Measurements from ENCODE around the gene WDR19.
A peak's percentile ranks its signal among the peaks of the same experiment; 100 is the strongest.
"Not testable (repeated sequence)": the region's sequence is repeated elsewhere in the genome, so short reads cannot be mapped to it uniquely, and the experiment has no call there.

Gene WDR19

GRCh38 chr4:39166669-39167068 is 15.7 kb upstream of the WDR19 start:
- Histone ChIP-seq H3K4me3 (no peak overlapping the region), H3K9ac (ENCODE audit: insufficient read length) (no peak overlapping the region), H3K36me3 (ENCODE audit: insufficient read depth, low read length) (no peaks in the 10 kb centered on the region), H3K27ac (no peak overlapping the region), H3K9me3 (ENCODE audit: low read depth, low read length) (no peaks in the 10 kb centered on the region)
- DNase-seq (ENCODE audit: low read depth, low spot score), result no peak
- TF ChIP-seq FOXP2 (optimal IDR thresholded peaks at IDR 0.05; ENCODE audit: control extremely low read depth, extremely low read length, insufficient read depth), result no peak
- no peak for TF ChIP-seq POLR2AphosphoS5 (IDR thresholded peaks at IDR 0.05; ENCODE audit: borderline replicate concordance, low read depth, low read length)
- no peak for TF ChIP-seq EZH2 (IDR thresholded peaks at IDR 0.05)

GRCh38 chr4:39169426-39169825 is 12.9 kb upstream of the WDR19 start:
- no peaks in the 10 kb centered on the region for H3K9me3 ChIP-seq (ENCODE audit: low read depth, low read length)
- no peak for DNase-seq (ENCODE audit: low read depth, low spot score)
- no peak overlapping the region for H3K27ac ChIP-seq
- no peak for TF ChIP-seq EZH2 (IDR thresholded peaks at IDR 0.05)
- no peak for TF ChIP-seq FOXP2 (optimal IDR thresholded peaks at IDR 0.05; ENCODE audit: control extremely low read depth, extremely low read length, insufficient read depth)
- TF ChIP-seq POLR2AphosphoS5 (IDR thresholded peaks at IDR 0.05; ENCODE audit: borderline replicate concordance, low read depth, low read length), result no peak
- no peaks in the 10 kb centered on the region for H3K36me3 ChIP-seq (ENCODE audit: insufficient read depth, low read length)
- H3K9ac ChIP-seq (ENCODE audit: insufficient read length), result no peak overlapping the region
- no peak overlapping the region for H3K4me3 ChIP-seq

- no peak for DNase-seq (ENCODE audit: low read depth, low spot score)
- Histone ChIP-seq H3K9ac (ENCODE audit: insufficient read length) (no peak overlapping the region), H3K9me3 (ENCODE audit: low read depth, low read length) (no peaks in the 10 kb centered on the region), H3K27ac (no peak overlapping the region), H3K4me3 (no peak overlapping the region), H3K36me3 (ENCODE audit: insufficient read depth, low read length) (no peaks in the 10 kb centered on the region)
- TF ChIP-seq FOXP2 (optimal IDR thresholded peaks at IDR 0.05; ENCODE audit: control extremely low read depth, extremely low read length, insufficient read depth) (no peak), POLR2AphosphoS5 (IDR thresholded peaks at IDR 0.05; ENCODE audit: borderline replicate concordance, low read depth, low read length) (no peak), EZH2 (IDR thresholded peaks at IDR 0.05) (no peak)
Observed at GRCh38 chr4:39170301-39170700, 12.0 kb upstream of the WDR19 start.

- Histone ChIP-seq H3K27ac (no peak overlapping the region), H3K9ac (ENCODE audit: insufficient read length) (no peak overlapping the region), H3K4me3 (no peak overlapping the region), H3K9me3 (ENCODE audit: low read depth, low read length) (no peaks in the 10 kb centered on the region), H3K36me3 (ENCODE audit: insufficient read depth, low read length) (no peaks in the 10 kb centered on the region)
- DNase-seq (ENCODE audit: low read depth, low spot score), result no peak
- TF ChIP-seq POLR2AphosphoS5 (IDR thresholded peaks at IDR 0.05; ENCODE audit: borderline replicate concordance, low read depth, low read length), result no peak
- TF ChIP-seq FOXP2 (optimal IDR thresholded peaks at IDR 0.05; ENCODE audit: control extremely low read depth, extremely low read length, insufficient read depth), result no peak
- TF ChIP-seq EZH2 (IDR thresholded peaks at IDR 0.05), result no peak
Observed at GRCh38 chr4:39178706-39179105, 3.6 kb upstream of the WDR19 start.

- Histone ChIP-seq H3K4me3 (no peak overlapping the region), H3K36me3 (ENCODE audit: insufficient read depth, low read length) (no peaks in the 10 kb centered on the region), H3K9me3 (ENCODE audit: low read depth, low read length) (no peaks in the 10 kb centered on the region), H3K9ac (ENCODE audit: insufficient read length) (no peak overlapping the region), H3K27ac (no peak overlapping the region)
- no peak for DNase-seq (ENCODE audit: low read depth, low spot score)
- TF ChIP-seq POLR2AphosphoS5 (IDR thresholded peaks at IDR 0.05; ENCODE audit: borderline replicate concordance, low read depth, low read length), result no peak
- no peak for TF ChIP-seq FOXP2 (optimal IDR thresholded peaks at IDR 0.05; ENCODE audit: control extremely low read depth, extremely low read length, insufficient read depth)
- no peak for TF ChIP-seq EZH2 (IDR thresholded peaks at IDR 0.05)
Observed at GRCh38 chr4:39179681-39180080, 2.6 kb upstream of the WDR19 start.

GRCh38 chr4:39180629-39181028 is 1.7 kb upstream of the WDR19 start:
- not testable (repeated sequence) for H3K4me3 ChIP-seq; H3K9me3 ChIP-seq (ENCODE audit: low read depth, low read length); H3K36me3 ChIP-seq (ENCODE audit: insufficient read depth, low read length); H3K27ac ChIP-seq; H3K9ac ChIP-seq (ENCODE audit: insufficient read length); DNase-seq (ENCODE audit: low read depth, low spot score)

- Histone ChIP-seq H3K36me3 (ENCODE audit: insufficient read depth, low read length) (peaks cover 7% of the 10 kb centered on the region; the same call in 1 of the 2 replicates), H3K9ac (ENCODE audit: insufficient read length) (peak overlapping the region; percentile 77), H3K9me3 (ENCODE audit: low read depth, low read length) (no peaks in the 10 kb centered on the region), H3K27ac (peak overlapping the region; percentile 77; the same call in 1 of the 2 replicates), H3K4me3 (peak overlapping the region; percentile 99)
- TF ChIP-seq EZH2 (IDR thresholded peaks at IDR 0.05), result no peak
- TF ChIP-seq FOXP2 (optimal IDR thresholded peaks at IDR 0.05; ENCODE audit: control extremely low read depth, extremely low read length, insufficient read depth), result no peak
- no peak for TF ChIP-seq POLR2AphosphoS5 (IDR thresholded peaks at IDR 0.05; ENCODE audit: borderline replicate concordance, low read depth, low read length)
- DNase-seq (ENCODE audit: low read depth, low spot score), result no peak
Observed at GRCh38 chr4:39181520-39181904, 817 bp upstream of the WDR19 start.

- Histone ChIP-seq H3K9ac (ENCODE audit: insufficient read length) (no peak overlapping the region), H3K9me3 (ENCODE audit: low read depth, low read length) (no peaks in the 10 kb centered on the region), H3K36me3 (ENCODE audit: insufficient read depth, low read length) (peaks cover 43% of the 10 kb centered on the region), H3K27ac (no peak overlapping the region), H3K4me3 (no peak overlapping the region)
- no peak for TF ChIP-seq POLR2AphosphoS5 (IDR thresholded peaks at IDR 0.05; ENCODE audit: borderline replicate concordance, low read depth, low read length)
- no peak for TF ChIP-seq FOXP2 (optimal IDR thresholded peaks at IDR 0.05; ENCODE audit: control extremely low read depth, extremely low read length, insufficient read depth)
- no peak for TF ChIP-seq EZH2 (IDR thresholded peaks at IDR 0.05)
- no peak for DNase-seq (ENCODE audit: low read depth, low spot score)
Observed at GRCh38 chr4:39201963-39202362, 19.6 kb downstream of the WDR19 start.

- Histone ChIP-seq H3K36me3 (ENCODE audit: insufficient read depth, low read length) (peaks cover 61% of the 10 kb centered on the region), H3K27ac (no peak overlapping the region), H3K9me3 (ENCODE audit: low read depth, low read length) (no peaks in the 10 kb centered on the region), H3K4me3 (no peak overlapping the region), H3K9ac (ENCODE audit: insufficient read length) (no peak overlapping the region)
- TF ChIP-seq EZH2 (IDR thresholded peaks at IDR 0.05) (no peak), FOXP2 (optimal IDR thresholded peaks at IDR 0.05; ENCODE audit: control extremely low read depth, extremely low read length, insufficient read depth) (no peak), POLR2AphosphoS5 (IDR thresholded peaks at IDR 0.05; ENCODE audit: borderline replicate concordance, low read depth, low read length) (no peak)
- DNase-seq (ENCODE audit: low read depth, low spot score), result no peak
Observed at GRCh38 chr4:39204543-39204942, 22.2 kb downstream of the WDR19 start.
